GM20431 (cell line): ENCODE results near the gene FAM222B.

Experiments
- in situ Hi-C: fragments of 300-500 bp; cut with MseI, MboI; formaldehyde crosslinking; loops from one replicate; pipeline ENCODE4 v1.15.0; 2020; ENCODE audit warnings: low sequenced_read_pairs; ENCODE audit not compliant: unreplicated experiment

The FAM222B gene

GRCh38 chr17:28719021-28719433, 123.6 kb downstream of the FAM222B start:
- in situ Hi-C loops = no loop called here

- in situ Hi-C loops = no loop called here
These were observed 124.1 kb downstream of the FAM222B start for GRCh38 chr17:28718333-28719020.

DNA sequence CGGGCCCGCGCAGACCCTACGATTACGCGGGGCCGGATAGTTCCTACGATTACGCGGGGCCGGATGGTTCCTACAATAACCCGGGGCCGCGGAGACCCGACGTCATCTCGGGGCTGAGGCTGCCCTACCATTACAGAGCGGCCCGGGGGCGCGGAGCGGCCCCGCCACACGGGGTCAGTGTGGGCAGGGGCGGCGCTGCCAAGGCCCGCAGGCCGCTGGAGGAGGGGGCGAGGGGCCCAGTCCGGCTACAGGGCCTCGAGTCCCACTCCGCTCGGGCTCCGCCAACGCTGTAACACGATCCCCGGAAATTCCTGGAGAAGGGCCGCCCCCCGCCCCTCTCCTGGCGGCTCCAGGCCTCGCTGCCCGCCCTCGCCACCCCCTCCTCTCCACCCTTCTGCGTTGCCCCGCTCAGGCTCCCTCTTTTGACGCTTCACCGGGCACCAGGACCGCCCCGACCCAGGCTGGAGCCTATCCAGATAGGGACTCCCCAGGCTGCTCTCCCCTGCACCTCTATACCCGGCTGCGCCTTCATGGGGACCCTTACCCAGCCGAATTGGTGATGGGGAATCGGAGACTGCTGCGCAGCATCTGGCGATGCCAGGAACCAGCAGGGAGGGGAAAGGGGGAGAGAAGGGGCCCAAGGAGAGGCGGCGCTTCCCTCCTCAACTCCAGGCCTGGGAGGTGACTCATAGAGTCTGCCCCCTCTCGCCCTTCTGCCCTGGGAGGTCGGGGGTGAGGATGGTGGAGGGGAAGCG, 124.8 kb downstream of the FAM222B start, which contains the start of gene RAB34:
Gene RAB34 (minus strand): TSS at position 291 of the 755 bp plus-strand sequence. CDS start 602 bp downstream, outside the sequence.
- in situ Hi-C loops = no loop called here

DNA sequence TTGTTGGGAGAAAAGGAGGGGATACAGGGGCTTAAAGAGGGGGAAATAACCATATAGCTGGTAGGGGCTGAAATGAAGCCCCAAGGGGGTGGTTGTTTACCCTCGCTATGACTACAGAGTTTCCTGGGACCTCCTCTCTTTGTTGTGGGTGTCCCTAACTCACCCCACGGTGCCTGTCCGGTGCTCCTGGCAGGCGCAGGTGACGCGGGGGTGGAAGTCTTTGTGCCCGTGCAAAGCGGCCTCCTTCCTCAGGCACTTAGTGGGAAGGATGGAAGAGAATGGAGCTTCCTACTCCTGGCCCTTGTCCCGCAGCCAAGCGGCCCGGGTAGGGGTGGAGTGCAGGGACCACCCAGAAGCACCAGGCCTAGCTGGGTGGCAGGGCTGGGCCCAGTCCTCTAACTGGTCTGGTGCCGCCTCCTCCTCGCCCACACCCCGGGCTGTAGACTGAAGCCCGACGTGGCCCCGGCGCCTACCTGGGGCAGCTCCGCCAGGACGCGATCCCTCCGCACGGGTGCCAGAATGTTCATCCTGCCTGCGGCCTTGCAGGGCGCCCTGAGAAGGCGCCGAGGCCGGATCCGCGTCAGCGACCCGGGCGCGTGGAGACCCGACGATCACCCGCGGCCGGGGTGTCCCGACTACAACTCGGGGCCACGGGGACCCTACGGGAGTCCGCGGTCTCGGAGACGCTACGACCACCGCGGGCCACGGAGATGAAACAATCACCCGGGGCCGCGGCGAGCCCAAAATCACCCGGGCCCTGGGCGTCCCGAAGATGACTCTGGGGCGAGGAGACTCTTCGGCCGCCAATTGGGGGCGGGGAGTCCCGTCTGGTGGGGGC, 125.6 kb downstream of the FAM222B start:
- in situ Hi-C loops = no loop called here

- in situ Hi-C loops = no loop called here
These were observed 127.4 kb downstream of the FAM222B start for GRCh38 chr17:28715217-28715616.

DNA sequence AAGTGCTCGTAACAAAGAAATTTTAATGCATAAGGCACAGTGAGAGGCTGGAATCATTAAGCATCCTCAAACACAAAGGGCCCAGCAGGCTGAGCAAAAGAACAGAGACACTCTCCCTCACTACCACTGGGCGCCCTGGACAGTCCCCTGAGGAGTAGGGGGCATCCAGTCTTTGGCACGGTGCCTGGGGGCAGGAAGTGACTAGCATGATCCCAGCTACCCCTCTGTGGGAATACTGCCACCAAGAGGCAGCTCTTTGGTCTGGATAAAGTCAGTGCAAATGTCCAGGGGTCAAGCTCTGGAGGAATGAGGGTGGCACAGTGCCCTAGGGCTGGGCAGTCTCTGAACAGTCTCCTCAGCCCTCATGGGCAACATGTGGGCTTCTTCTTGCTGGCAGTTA, 128.3 kb downstream of the FAM222B start:
- in situ Hi-C loops = no loop called here

DNA sequence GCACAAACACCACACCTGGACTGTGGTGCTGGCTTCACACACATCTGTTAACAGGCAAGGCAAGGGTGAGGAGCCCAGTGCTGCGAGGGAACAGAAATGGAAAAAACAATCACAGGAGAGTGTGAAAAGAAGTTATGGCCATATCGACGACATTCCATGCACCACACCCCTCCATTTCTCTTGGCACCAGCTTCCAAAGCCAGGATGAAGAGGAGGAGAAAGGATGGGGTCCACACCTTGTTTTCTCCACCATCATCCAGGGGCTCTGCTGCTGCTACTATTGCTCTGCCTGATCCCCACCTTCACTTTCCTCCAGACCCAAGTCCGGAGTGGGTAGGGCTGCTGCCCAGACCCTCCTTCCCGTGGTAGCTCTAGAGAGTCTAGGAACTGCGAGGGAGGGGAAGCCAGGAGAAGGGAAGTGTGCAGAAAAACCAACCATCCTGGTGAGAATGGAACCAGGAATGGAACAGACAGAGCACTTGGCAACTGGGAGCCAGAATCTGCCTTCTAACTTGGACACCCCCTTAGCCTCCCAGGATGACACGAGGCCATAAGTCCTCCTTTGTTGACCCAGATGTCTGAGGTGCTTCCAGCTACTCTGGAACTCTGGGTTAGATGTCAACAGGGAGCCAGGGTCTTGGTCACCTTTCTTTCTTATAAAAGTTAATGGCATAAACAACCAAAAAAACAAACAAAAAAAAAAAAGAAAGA, 129.7 kb downstream of the FAM222B start:
- in situ Hi-C loops = no loop called here

DNA sequence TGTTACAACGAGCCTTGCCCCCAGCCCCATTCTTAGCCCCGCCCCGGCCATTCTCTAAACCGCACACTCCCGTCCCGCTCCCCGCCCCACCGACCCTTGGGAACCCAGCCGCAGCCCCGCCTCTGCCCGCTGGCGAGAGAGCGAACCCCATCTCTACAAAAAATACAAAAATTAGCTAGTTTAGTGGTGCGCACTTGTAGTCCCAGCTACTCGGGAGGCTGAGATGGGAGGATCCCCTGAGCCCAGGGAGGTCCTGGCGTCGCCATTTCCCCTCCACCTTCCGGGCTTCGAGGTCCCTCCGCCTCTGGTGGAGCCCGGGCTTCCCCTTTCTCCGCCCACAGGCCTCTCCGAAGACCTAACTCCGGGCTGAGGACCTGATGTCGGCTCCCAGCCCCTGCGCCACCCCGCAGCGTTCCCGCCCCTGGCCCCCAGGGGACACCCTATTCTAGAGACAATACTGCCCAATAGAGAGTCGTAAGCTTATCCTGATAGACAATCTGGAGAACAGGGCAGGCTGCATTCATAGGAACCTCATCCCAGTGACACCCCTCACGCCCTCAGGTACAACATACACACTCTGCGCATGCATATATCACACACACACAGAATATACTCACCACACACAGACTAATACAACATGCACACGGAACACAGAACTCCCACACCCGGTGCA, 130.4 kb downstream of the FAM222B start:
- in situ Hi-C loops = no loop called here

DNA sequence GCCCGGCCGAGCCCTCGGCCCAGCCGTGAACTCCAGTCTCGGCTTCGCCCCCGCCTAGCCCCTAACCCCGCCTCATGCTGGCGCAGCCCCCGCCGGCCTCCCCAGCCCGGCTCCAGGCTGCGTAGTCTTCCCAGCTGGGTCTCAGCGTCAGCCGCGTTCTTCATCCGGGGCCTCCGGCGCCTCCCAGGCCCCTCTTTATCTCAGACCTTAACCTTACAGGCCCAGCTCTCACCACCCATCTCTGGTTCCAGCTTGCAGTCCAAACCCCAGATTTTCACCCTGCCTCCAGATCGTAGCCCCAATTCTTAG, 130.9 kb downstream of the FAM222B start, which contains the start of gene PROCA1:
Gene PROCA1 (minus strand): TSS at position 166 of the 309 bp plus-strand sequence. CDS start 228 bp downstream, outside the sequence.
- in situ Hi-C loops = no loop called here

DNA sequence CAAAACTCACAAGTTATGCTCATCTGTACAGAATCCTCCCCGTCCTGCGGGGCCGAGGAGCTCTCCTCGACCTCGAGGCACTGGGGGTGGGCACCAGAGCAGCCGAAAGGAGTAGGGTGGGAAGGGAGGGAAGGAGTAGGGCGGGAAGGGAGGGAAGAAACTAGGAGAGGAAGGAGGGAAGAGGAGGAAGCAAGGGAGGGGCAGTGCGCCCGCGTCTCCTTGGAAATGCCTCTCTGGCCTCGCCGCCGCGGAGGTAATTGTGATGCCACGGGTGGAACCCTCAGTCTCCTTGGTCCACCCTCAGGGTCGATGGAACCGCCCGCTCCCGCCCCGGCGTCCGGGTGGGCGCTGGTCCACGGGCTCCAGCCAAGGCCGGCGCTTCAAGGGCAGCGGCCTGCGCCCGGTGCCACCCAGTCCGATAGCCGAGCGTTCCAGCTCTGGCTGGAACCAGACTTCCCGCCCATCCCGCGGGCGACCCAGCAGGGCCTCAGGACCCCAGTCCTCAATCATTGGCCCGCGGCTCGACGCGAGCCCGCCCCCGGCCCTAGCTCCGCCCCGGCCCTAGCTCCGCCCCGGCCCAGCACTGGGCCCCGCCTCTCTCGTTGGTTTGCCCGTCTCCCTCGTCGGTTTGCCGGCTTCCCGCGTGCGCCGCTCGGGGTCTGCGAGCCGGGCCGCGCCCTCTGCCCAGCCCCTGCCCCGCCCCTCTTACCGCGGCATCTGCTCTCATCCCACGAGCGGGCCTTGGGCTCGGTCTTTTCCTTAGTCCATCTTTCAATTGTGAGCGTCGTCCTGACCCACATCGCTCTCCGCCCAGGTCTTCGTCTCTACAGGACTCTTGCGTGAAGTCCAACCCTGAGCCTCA, 131.5 kb downstream of the FAM222B start:
- in situ Hi-C loops = no loop called here

- in situ Hi-C loops = no loop called here
These were observed 135.3 kb downstream of the FAM222B start for GRCh38 chr17:28707339-28707720.

DNA sequence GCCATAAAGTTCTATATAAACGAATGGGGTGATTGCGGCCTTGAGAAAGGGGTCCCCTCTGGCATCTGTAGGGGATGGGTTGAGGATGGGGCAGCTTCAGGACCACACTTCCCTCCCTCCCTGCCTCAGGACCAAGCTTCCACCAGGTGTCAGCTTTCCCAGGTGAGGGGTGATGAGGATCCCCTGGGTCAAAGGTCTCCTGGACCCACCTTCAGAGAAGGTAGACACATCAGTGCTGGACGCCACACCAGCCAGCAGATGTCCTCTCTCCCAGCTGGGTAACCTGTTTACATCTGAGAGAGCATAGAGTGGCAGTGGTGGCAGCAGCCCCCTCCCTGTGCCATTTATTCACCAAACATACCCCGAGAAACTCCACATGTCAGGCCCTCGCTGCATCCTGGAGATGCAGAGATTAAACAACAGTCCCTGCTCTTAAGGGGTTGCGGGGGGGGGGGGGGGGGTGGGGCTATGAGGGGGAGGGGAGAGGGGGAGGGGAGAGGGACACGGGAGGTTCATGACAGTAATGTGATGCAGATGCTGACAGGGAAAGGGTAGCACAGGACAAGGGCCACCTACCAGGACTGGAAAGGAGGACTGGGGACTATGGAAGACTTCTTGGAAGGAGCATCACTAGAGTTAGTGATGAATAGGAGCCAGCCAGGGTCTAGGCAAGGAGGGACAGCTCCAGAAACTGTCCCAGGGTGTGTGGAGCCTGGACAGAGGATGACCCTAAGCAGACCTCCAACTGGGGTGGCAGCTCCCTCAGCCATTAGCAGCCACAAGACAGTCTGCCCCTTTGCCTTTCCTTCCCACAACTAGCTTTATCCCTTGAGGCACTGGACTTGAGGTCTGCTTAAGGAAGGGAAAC, 135.9 kb downstream of the FAM222B start:
- in situ Hi-C loops = no loop called here
